IMR-90 (cell line): ENCODE measurements around the gene VPS54. TPM values are rescaled to one million over a fixed set of nuclear protein-coding genes. Genes with fewer than 3 reads are reported as not detected.

Source experiments
- ATAC-seq: fragments of 200-7000 bp; cut with Tn5 transposase; 2 replicates; pipeline ENCODE4 v1.9.1; 2020; ENCODE audit warnings: low read depth, mild to moderate bottlenecking, moderate library complexity
- BruUV-seq: library from RNA; stranded (reverse); fragments of 400-500 nt; replicated peaks from 2 replicates; lab custom pipeline; 2021; lab: Mats Ljungman, UMichigan
- CTCF ChIA-PET: fragments of 300-600 bp; formaldehyde crosslinking; extraction: SDS; loops from one replicate; lab custom pipeline; 2021; ENCODE audit warnings: antibody characterized with exemption; lab: Yijun Ruan, JAX
- POLR2A ChIA-PET: fragments of 300-600 bp; sonication (Branson Sonifier 250); formaldehyde crosslinking; loops from one replicate; lab custom pipeline; 2022; ENCODE audit warnings: antibody characterized with exemption; ENCODE audit not compliant: unreplicated experiment; lab: Charles Lee
- DNase-seq: peaks from one replicate; pipeline ENCODE4 v3.0.0; 2013
- H2AFZ ChIP-seq: replicated peaks from 2 replicates; pipeline ENCODE3; 2013; ENCODE audit warnings: low read length, mild to moderate bottlenecking; ENCODE audit not compliant: poor library complexity
- H2AK5ac ChIP-seq: 2 replicates; pipeline ENCODE4 v1.6.1; 2013; ENCODE audit warnings: low read depth, low read length, inconsistent platforms
- H2AK9ac ChIP-seq: replicated peaks from 2 replicates; pipeline ENCODE3; 2013; ENCODE audit warnings: mild to moderate bottlenecking, low read depth, low read length, moderate library complexity; ENCODE audit not compliant: poor library complexity
- H2BK120ac ChIP-seq: 2 replicates; pipeline ENCODE4 v1.6.1; 2013; ENCODE audit warnings: low read depth, low read length, inconsistent platforms
- H2BK15ac ChIP-seq: 3 replicates; pipeline ENCODE4 v1.6.1; 2013; ENCODE audit warnings: low read depth, low read length, inconsistent platforms
- H2BK20ac ChIP-seq: 2 replicates; pipeline ENCODE4 v1.6.1; 2013; ENCODE audit warnings: low read depth, mild to moderate bottlenecking, inconsistent platforms, low read length, moderate library complexity
- H2BK5ac ChIP-seq: 2 replicates; pipeline ENCODE4 v1.6.1; 2013; ENCODE audit warnings: mild to moderate bottlenecking, low read depth, low read length, inconsistent platforms; ENCODE audit not compliant: poor library complexity, severe bottlenecking
- H3K14ac ChIP-seq: replicated peaks from 2 replicates; pipeline ENCODE4 v1.6.1; 2013; ENCODE audit warnings: low read depth, low read length, inconsistent platforms
- H3K18ac ChIP-seq: 2 replicates; pipeline ENCODE4 v1.6.1; 2013; ENCODE audit warnings: low read depth, low read length, control low read depth
- H3K23ac ChIP-seq: 2 replicates; pipeline ENCODE4 v1.6.1; 2013; ENCODE audit warnings: low read depth, low read length, inconsistent platforms
- H3K27ac ChIP-seq: 2 replicates; pipeline ENCODE4 v1.5.1; 2013; ENCODE audit warnings: mild to moderate bottlenecking, control low read depth, low read length; ENCODE audit not compliant: insufficient read depth
- H3K27me3 ChIP-seq: 2 replicates; pipeline ENCODE4 v1.6.1; 2013; ENCODE audit warnings: low read length; ENCODE audit not compliant: control insufficient read depth, insufficient read depth
- H3K36me3 ChIP-seq: 2 replicates; pipeline ENCODE4 v1.6.1; 2013; ENCODE audit warnings: low read length, mixed read lengths; ENCODE audit not compliant: control insufficient read depth, insufficient read depth
- H3K4ac ChIP-seq: 2 replicates; pipeline ENCODE4 v1.6.1; 2013; ENCODE audit warnings: low read depth, low read length, inconsistent platforms
- H3K4me1 ChIP-seq: 2 replicates; pipeline ENCODE4 v1.6.1; 2013; ENCODE audit warnings: low read length, mixed read lengths; ENCODE audit not compliant: control insufficient read depth, insufficient read depth
- H3K4me2 ChIP-seq: 2 replicates; pipeline ENCODE4 v1.6.1; 2013; ENCODE audit warnings: low read depth, mild to moderate bottlenecking, control low read depth, low read length, moderate library complexity
- H3K4me3 ChIP-seq: 2 replicates; pipeline ENCODE4 v1.5.1; 2013; ENCODE audit warnings: low read depth, mild to moderate bottlenecking, control low read depth, low read length, moderate library complexity; ENCODE audit not compliant: insufficient read depth
- H3K56ac ChIP-seq: 2 replicates; pipeline ENCODE4 v1.6.1; 2013; ENCODE audit warnings: low read length, inconsistent platforms; ENCODE audit not compliant: insufficient read depth; ENCODE audit errors: extremely low read depth
- H3K79me1 ChIP-seq, 2 experiments: 2 replicates each; pipeline ENCODE4 v1.6.1; 2013; ENCODE audit warnings: low read length in 2 of 2, inconsistent platforms in 1 of 2, low read depth in 1 of 2
- H3K9ac ChIP-seq: 2 replicates; pipeline ENCODE4 v1.6.1; 2013; ENCODE audit warnings: low read depth, low read length, control low read depth
- H3K9me1 ChIP-seq: 2 replicates; pipeline ENCODE4 v1.6.1; 2013; ENCODE audit warnings: low read length, inconsistent platforms; ENCODE audit not compliant: insufficient read depth
- H3K9me3 ChIP-seq: 2 replicates; pipeline ENCODE4 v1.6.1; 2013; ENCODE audit warnings: low read length; ENCODE audit not compliant: control insufficient read depth, insufficient read depth
- H4K20me1 ChIP-seq: 2 replicates; pipeline ENCODE4 v1.6.1; 2013; ENCODE audit warnings: low read length, inconsistent platforms; ENCODE audit not compliant: insufficient read depth
- H4K5ac ChIP-seq: 2 replicates; pipeline ENCODE4 v1.6.1; 2013; ENCODE audit warnings: mild to moderate bottlenecking, low read depth, low read length, control low read depth
- H4K8ac ChIP-seq, 2 experiments: 2 replicates each; pipeline ENCODE4 v1.6.1; 2013; ENCODE audit warnings: low read depth in 2 of 2, low read length in 2 of 2, control low read depth in 1 of 2, inconsistent platforms in 1 of 2
- H4K91ac ChIP-seq: 2 replicates; pipeline ENCODE4 v1.6.1; 2013; ENCODE audit warnings: low read depth, low read length, inconsistent platforms; ENCODE audit not compliant: insufficient read depth
- BHLHE40 ChIP-seq: fragments of 150-350 bp; IDR thresholded peaks from 2 replicates; pipeline ENCODE4 v1.6.1; 2016; ENCODE audit warnings: mild to moderate bottlenecking, low read depth, low read length
- CEBPB ChIP-seq: IDR thresholded peaks from 2 replicates; pipeline ENCODE4 v1.6.1; 2012; ENCODE audit warnings: low read depth, low read length, improper control_type of control experiment
- CHD1 ChIP-seq: IDR thresholded peaks from 2 replicates; pipeline ENCODE4 v1.6.1; 2012; ENCODE audit warnings: low read depth, low read length, improper control_type of control experiment
- FOS ChIP-seq: fragments of 150-350 bp; IDR thresholded peaks from 2 replicates; pipeline ENCODE4 v1.6.1; 2016; ENCODE audit warnings: low read depth, low read length
- MAFK ChIP-seq: IDR thresholded peaks from 2 replicates; pipeline ENCODE4 v1.6.1; 2012; ENCODE audit warnings: low read depth, low read length, improper control_type of control experiment
- MAZ ChIP-seq: IDR thresholded peaks from 2 replicates; pipeline ENCODE4 v1.6.1; 2012; ENCODE audit warnings: low read depth, mild to moderate bottlenecking, low read length, improper control_type of control experiment, moderate library complexity, borderline replicate concordance
- MXI1 ChIP-seq: IDR thresholded peaks from 2 replicates; pipeline ENCODE4 v1.6.1; 2012; ENCODE audit warnings: low read depth, mild to moderate bottlenecking, low read length, moderate library complexity, borderline replicate concordance
- NFE2L2 ChIP-seq: fragments of 150-350 bp; IDR thresholded peaks from 2 replicates; pipeline ENCODE4 v1.6.1; 2016; ENCODE audit warnings: low read depth, mild to moderate bottlenecking, low read length
- POLR2A ChIP-seq: IDR thresholded peaks from 2 replicates; pipeline ENCODE4 v1.6.1; 2012; ENCODE audit warnings: mild to moderate bottlenecking, low read depth, low read length
- RAD21 ChIP-seq: IDR thresholded peaks from 2 replicates; pipeline ENCODE4 v1.6.1; 2012; ENCODE audit warnings: low read length, improper control_type of control experiment
- RCOR1 ChIP-seq: IDR thresholded peaks from 2 replicates; pipeline ENCODE4 v1.6.1; 2012; ENCODE audit warnings: mild to moderate bottlenecking, low read length, improper control_type of control experiment; ENCODE audit not compliant: insufficient replicate concordance
- RFX5 ChIP-seq: IDR thresholded peaks from 2 replicates; pipeline ENCODE4 v1.8.0; 2012; ENCODE audit warnings: low read depth, mild to moderate bottlenecking, low read length, moderate library complexity
- SMC3 ChIP-seq: fragments of 150-350 bp; IDR thresholded peaks from 2 replicates; pipeline ENCODE4 v1.6.1; 2016; ENCODE audit warnings: low read depth, mild to moderate bottlenecking, antibody characterized with exemption, low read length, moderate library complexity
- WGBS, 2 experiments: methylation state at CpG; one replicate each; pipeline versions ENCODE4 v1.1.5 to v1.1.7; 2013; ENCODE audit warnings: missing lambda C conversion rate in 2 of 2; ENCODE audit not compliant: insufficient read length in 1 of 2; ENCODE audit errors: extremely low coverage in 2 of 2; 5-methylcytosine and 5-hydroxymethylcytosine counted together
- dilution Hi-C: fragments of 300-500 bp; cut with HindIII; formaldehyde crosslinking; loops from one replicate; pipeline ENCODE4 v1.14.3; 2018; ENCODE audit warnings: low sequenced_read_pairs; ENCODE audit not compliant: unreplicated experiment
- in situ Hi-C: fragments of 300-500 bp; cut with MboI; formaldehyde crosslinking; loops from 3 replicates; pipeline ENCODE4 v1.14.3; 2019; ENCODE audit warnings: low sequenced_read_pairs, inconsistent platforms, mixed read lengths
- intact Hi-C: fragments of 100-400 bp; cut with micrococcal nuclease; formaldehyde crosslinking; loops from 2 replicates; pipeline ENCODE4 v1.10.0; 2022
- polyA plus RNA-seq, 3 experiments: library from polyadenylated mRNA; depleted of rRNA; stranded (reverse); fragments of >200 nt; gene quantifications; 2 replicates each; pipeline ENCODE4 v1.2.3, GENCODE V29; 2012; ENCODE audit warnings: low replicate concordance in 1 of 3
- total RNA-seq: library from RNA; depleted of rRNA; stranded (reverse); fragments of >200 nt; gene quantifications from 2 replicates; pipeline ENCODE4 v1.2.3, GENCODE V29; 2012
- TF ChIP-seq, protein P1 (sequence below): fragments of 150-350 bp; IDR thresholded peaks from 2 replicates; pipeline ENCODE4 v1.6.1; 2017; ENCODE audit warnings: mild to moderate bottlenecking, antibody characterized with exemption, low read length, low read depth
- TF ChIP-seq, protein P2 (sequence below): conservative IDR thresholded peaks from 2 replicates; pipeline ENCODE4 v1.5.1; 2012; ENCODE audit warnings: mild to moderate bottlenecking, low read depth, low read length, improper control_type of control experiment
- TF ChIP-seq, protein P3 (sequence below): fragments of 150-350 bp; IDR thresholded peaks from 2 replicates; pipeline ENCODE4 v1.6.1; 2016; ENCODE audit warnings: low read depth, mild to moderate bottlenecking, low read length, moderate library complexity, borderline replicate concordance

The VPS54 gene
- total and polyA plus RNA-seq, 2 of the 4 experiments (the other 2 are of a cell fraction), result 7.1 to 18.1 TPM

DNA sequence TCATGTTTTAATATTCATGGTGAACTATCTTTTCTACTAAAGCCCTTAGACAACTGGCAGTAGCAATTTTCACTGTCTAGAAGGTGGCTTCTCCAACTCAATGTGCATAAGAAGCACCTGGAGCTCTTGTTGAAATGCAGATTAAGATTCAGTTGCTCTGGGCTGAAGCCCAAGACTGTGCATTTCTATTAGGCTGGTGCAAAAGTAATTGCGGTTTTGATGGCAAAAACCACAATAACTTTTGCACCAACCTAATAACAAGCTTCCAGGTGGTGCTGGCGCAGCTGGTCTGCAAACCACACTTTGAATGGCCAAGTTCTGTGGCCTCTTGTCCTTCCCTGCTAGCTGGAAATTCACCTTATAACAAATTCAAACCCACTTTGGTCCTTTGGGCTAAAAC is 26.7 kb upstream of the VPS54 start:
- H2AFZ ChIP-seq, result no peak overlapping the region
- no peak overlapping the region for H3K27ac ChIP-seq
- intact Hi-C loops (loop anchor here (5.0 kb wide), 1 partner anchor 266 kb away; no protein-coding TSS in a partner anchor), dilution Hi-C loops (no loop called here), in situ Hi-C loops (loop anchor here (5.0 to 25.0 kb wide), 2 partner anchors 286 to 841 kb away; no protein-coding TSS in a partner anchor)
- H3K4me3 ChIP-seq, result no peak overlapping the region
- CTCF ChIA-PET, result interaction anchor here (1.2 kb wide), 1 partner anchor 266 kb away, joined by 3 read pairs; no protein-coding TSS in a partner anchor
- WGBS, 2 experiments, result no CpG with 5 or more reads among the region's 2 CpGs
- POLR2A ChIA-PET, result no interaction called here
- no peak overlapping the region for H3K4ac ChIP-seq
- no peak overlapping the region for H3K23ac ChIP-seq
- no peak overlapping the region for H4K91ac ChIP-seq
- H3K9me3 ChIP-seq, result no peaks in the 10 kb centered on the region
- H3K27me3 ChIP-seq, result peaks cover 4% of the 10 kb centered on the region; the same call in 1 of the 2 replicates
- no peak overlapping the region for H4K8ac ChIP-seq
- H4K20me1 ChIP-seq, result no peaks in the 10 kb centered on the region
- no peak overlapping the region for H4K5ac ChIP-seq
- H2BK20ac ChIP-seq, result no peak overlapping the region
- ATAC-seq (no peak), DNase-seq (no peak)
- no peaks in the 10 kb centered on the region for H3K36me3 ChIP-seq
- H3K56ac ChIP-seq, result no peak overlapping the region
- no peak overlapping the region for H2BK15ac ChIP-seq
- H2AK5ac ChIP-seq, result no peak overlapping the region
- no peaks in the 10 kb centered on the region for H3K4me1 ChIP-seq
- H3K14ac ChIP-seq, result no peak overlapping the region
- no peak overlapping the region for H2BK120ac ChIP-seq
- H2AK9ac ChIP-seq, result no peak overlapping the region
- BruUV-seq, result no TSS peak
- no peak overlapping the region for H3K9ac ChIP-seq
- TF ChIP-seq RAD21 (no peak), POLR2A (no peak), MXI1 (no peak), SMC3 (no peak), NFE2L2 (no peak), RFX5 (no peak), MAZ (no peak), CEBPB (no peak), CHD1 (no peak), RCOR1 (no peak), FOS (no peak), MAFK (no peak), BHLHE40 (no peak)
- TF ChIP-seq, protein P1, sequence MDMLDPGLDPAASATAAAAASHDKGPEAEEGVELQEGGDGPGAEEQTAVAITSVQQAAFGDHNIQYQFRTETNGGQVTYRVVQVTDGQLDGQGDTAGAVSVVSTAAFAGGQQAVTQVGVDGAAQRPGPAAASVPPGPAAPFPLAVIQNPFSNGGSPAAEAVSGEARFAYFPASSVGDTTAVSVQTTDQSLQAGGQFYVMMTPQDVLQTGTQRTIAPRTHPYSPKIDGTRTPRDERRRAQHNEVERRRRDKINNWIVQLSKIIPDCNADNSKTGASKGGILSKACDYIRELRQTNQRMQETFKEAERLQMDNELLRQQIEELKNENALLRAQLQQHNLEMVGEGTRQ, result no peak
- TF ChIP-seq, protein P2, sequence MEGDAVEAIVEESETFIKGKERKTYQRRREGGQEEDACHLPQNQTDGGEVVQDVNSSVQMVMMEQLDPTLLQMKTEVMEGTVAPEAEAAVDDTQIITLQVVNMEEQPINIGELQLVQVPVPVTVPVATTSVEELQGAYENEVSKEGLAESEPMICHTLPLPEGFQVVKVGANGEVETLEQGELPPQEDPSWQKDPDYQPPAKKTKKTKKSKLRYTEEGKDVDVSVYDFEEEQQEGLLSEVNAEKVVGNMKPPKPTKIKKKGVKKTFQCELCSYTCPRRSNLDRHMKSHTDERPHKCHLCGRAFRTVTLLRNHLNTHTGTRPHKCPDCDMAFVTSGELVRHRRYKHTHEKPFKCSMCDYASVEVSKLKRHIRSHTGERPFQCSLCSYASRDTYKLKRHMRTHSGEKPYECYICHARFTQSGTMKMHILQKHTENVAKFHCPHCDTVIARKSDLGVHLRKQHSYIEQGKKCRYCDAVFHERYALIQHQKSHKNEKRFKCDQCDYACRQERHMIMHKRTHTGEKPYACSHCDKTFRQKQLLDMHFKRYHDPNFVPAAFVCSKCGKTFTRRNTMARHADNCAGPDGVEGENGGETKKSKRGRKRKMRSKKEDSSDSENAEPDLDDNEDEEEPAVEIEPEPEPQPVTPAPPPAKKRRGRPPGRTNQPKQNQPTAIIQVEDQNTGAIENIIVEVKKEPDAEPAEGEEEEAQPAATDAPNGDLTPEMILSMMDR, result no peak
- TF ChIP-seq, protein P3, sequence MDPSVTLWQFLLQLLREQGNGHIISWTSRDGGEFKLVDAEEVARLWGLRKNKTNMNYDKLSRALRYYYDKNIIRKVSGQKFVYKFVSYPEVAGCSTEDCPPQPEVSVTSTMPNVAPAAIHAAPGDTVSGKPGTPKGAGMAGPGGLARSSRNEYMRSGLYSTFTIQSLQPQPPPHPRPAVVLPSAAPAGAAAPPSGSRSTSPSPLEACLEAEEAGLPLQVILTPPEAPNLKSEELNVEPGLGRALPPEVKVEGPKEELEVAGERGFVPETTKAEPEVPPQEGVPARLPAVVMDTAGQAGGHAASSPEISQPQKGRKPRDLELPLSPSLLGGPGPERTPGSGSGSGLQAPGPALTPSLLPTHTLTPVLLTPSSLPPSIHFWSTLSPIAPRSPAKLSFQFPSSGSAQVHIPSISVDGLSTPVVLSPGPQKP, result no peak
- H3K9me1 ChIP-seq, result no peaks in the 10 kb centered on the region
- no peak overlapping the region for H3K4me2 ChIP-seq
- no peaks in the 10 kb centered on the region for H3K79me1 ChIP-seq
- H3K18ac ChIP-seq, result no peak overlapping the region
- no peak overlapping the region for H2BK5ac ChIP-seq
